Measurements from ENCODE around the gene PARVB.

Gene PARVB

DNA sequence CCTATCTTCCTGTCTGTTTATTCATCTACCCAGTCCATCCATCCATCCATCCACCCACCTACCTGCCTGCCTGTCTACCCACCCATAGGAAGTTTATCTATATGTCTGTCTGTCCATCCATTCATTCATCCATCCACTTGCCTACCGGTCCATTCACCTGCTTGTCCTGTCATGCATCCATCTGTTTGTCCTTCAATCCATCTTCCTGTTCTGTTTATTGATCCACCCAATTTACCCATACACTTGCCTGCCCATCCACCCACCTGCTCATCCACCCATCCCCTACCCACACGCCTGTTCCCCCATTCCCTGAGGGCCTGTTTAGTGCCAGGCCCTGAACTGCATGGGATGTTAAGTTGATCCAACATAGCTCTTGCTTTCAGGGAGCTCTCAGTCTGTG lies 175.1 kb downstream of the PARVB start:
- H2BK15ac ChIP-seq (ENCODE audit: low read length) = no peak overlapping the region
- no peaks in the 10 kb centered on the region for H3K36me3 ChIP-seq (replicated peaks in 1 of 2; ENCODE audit: control insufficient read depth in 2 of 2, insufficient read depth in 2 of 2, low read length in 2 of 2)
- H3K27me3 ChIP-seq (ENCODE audit: control insufficient read depth in 3 of 3, insufficient read depth in 3 of 3, low read depth in 1 of 3, low read length in 3 of 3) = peaks cover 0 to 37% (median 0%) of the 10 kb centered on the region in 3 experiments
- H3K4me2 ChIP-seq (ENCODE audit: insufficient read depth, low read length, poor library complexity, severe bottlenecking) = no peak overlapping the region
- H3K9ac ChIP-seq (ENCODE audit: low read depth, low read length, poor library complexity) = no peak overlapping the region
- no peak overlapping the region for H3K27ac ChIP-seq (replicated peaks; ENCODE audit: low read length)
- H3K79me1 ChIP-seq (ENCODE audit: low read depth, low read length) = peaks cover 2% of the 10 kb centered on the region
- DNase-seq (ENCODE audit: low spot score) = no peak
- no peak overlapping the region for H3K4me3 ChIP-seq (ENCODE audit: low read length in 2 of 2)
- no CpG with 5 or more reads among the region's 2 CpGs for WGBS, 2 donors (ENCODE audit: extremely low coverage in 2 of 2, insufficient read length in 2 of 2, insufficient replicate concordance in 1 of 2)
- no peak overlapping the region for H3K18ac ChIP-seq (ENCODE audit: low read length)
- no peak overlapping the region for H2BK5ac ChIP-seq (ENCODE audit: low read length)
- no peak overlapping the region for H4K91ac ChIP-seq (ENCODE audit: low read depth, low read length, poor library complexity)
- H2AK5ac ChIP-seq (ENCODE audit: low read depth, low read length) = no peak overlapping the region
- H2BK120ac ChIP-seq (ENCODE audit: low read depth, low read length) = no peak overlapping the region
- H3K14ac ChIP-seq (ENCODE audit: low read length) = no peak overlapping the region
- H3K9me3 ChIP-seq (replicated peaks in 1 of 2; ENCODE audit: control insufficient read depth in 2 of 2, insufficient read depth in 1 of 2, low read depth in 1 of 2, low read length in 2 of 2) = no peaks in the 10 kb centered on the region
- no peak overlapping the region for H4K8ac ChIP-seq (ENCODE audit: low read depth, low read length)
- H3K4ac ChIP-seq (ENCODE audit: low read length) = no peak overlapping the region
- H3K23ac ChIP-seq (ENCODE audit: low read depth, low read length, poor library complexity) = peak overlapping the region; percentile 13
- H2AFZ ChIP-seq (ENCODE audit: low read length) = no peak overlapping the region
- peaks cover 0 to 2% of the 10 kb centered on the region in 2 donors for H3K4me1 ChIP-seq (ENCODE audit: control insufficient read depth in 2 of 2, insufficient read depth in 1 of 2, low read depth in 1 of 2, low read length in 2 of 2)
- H2BK12ac ChIP-seq (ENCODE audit: low read length) = no peak overlapping the region

DNA sequence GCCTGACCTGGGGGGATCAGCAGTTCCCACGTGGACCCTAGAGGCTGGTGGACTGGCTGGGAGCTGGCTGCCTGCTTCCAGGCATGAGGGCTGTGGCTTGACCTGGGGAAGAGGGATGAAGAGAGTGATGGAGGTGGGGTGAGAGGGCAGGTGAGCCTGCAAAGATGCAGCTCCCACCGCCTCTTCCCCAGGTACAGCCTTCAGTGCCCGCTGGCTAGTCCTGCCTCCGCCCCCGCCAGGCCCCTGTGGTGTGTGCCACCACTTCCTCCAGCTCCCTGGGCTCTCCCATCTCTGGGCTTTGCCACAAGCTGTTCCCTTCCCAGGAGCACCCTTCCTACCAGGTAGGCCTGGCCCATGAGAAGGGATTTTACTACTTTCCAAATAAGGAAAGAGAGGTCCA lies 175.8 kb downstream of the PARVB start:
- H3K4ac ChIP-seq (ENCODE audit: low read length) = no peak overlapping the region
- no peak overlapping the region for H3K4me3 ChIP-seq (ENCODE audit: low read length in 2 of 2)
- H3K9ac ChIP-seq (ENCODE audit: low read depth, low read length, poor library complexity) = no peak overlapping the region
- DNase-seq (ENCODE audit: low spot score) = no peak
- peak overlapping the region; percentile 81 for H2AK5ac ChIP-seq (ENCODE audit: low read depth, low read length)
- H3K27me3 ChIP-seq (ENCODE audit: control insufficient read depth in 3 of 3, insufficient read depth in 3 of 3, low read depth in 1 of 3, low read length in 3 of 3) = peaks cover 0 to 37% (median 0%) of the 10 kb centered on the region in 3 experiments
- H3K36me3 ChIP-seq (replicated peaks in 1 of 2; ENCODE audit: control insufficient read depth in 2 of 2, insufficient read depth in 2 of 2, low read length in 2 of 2) = no peaks in the 10 kb centered on the region
- peak overlapping the region; percentile 42 for H3K18ac ChIP-seq (ENCODE audit: low read length)
- no peaks in the 10 kb centered on the region for H3K9me3 ChIP-seq (replicated peaks in 1 of 2; ENCODE audit: control insufficient read depth in 2 of 2, insufficient read depth in 1 of 2, low read depth in 1 of 2, low read length in 2 of 2)
- H4K8ac ChIP-seq (ENCODE audit: low read depth, low read length) = no peak overlapping the region
- H3K79me1 ChIP-seq (ENCODE audit: low read depth, low read length) = peaks cover 2% of the 10 kb centered on the region
- no peak overlapping the region for H4K91ac ChIP-seq (ENCODE audit: low read depth, low read length, poor library complexity)
- peak overlapping the region; percentile 52 for H2BK120ac ChIP-seq (ENCODE audit: low read depth, low read length)
- no peak overlapping the region for H3K27ac ChIP-seq (replicated peaks; ENCODE audit: low read length)
- H3K14ac ChIP-seq (ENCODE audit: low read length) = no peak overlapping the region
- no peak overlapping the region for H2BK12ac ChIP-seq (ENCODE audit: low read length)
- no peak overlapping the region for H3K23ac ChIP-seq (ENCODE audit: low read depth, low read length, poor library complexity)
- WGBS, 2 donors (ENCODE audit: extremely low coverage in 2 of 2, insufficient read length in 2 of 2, insufficient replicate concordance in 1 of 2) = no CpG with 5 or more reads among the region's 5 CpGs
- H2BK15ac ChIP-seq (ENCODE audit: low read length) = peak overlapping the region; percentile 27
- H2BK5ac ChIP-seq (ENCODE audit: low read length) = no peak overlapping the region
- no peak overlapping the region for H2AFZ ChIP-seq (ENCODE audit: low read length)
- peaks cover 0 to 2% of the 10 kb centered on the region in 2 donors for H3K4me1 ChIP-seq (ENCODE audit: control insufficient read depth in 2 of 2, insufficient read depth in 1 of 2, low read depth in 1 of 2, low read length in 2 of 2)
- no peak overlapping the region for H3K4me2 ChIP-seq (ENCODE audit: insufficient read depth, low read length, poor library complexity, severe bottlenecking)

GRCh38 chr22:44200451-44200850 lies 176.3 kb downstream of the PARVB start:
- Histone ChIP-seq H3K4ac (ENCODE audit: low read length) (no peak overlapping the region), H2AK5ac (ENCODE audit: low read depth, low read length) (peak overlapping the region; percentile 81), H3K36me3 (replicated peaks in 1 of 2; ENCODE audit: control insufficient read depth in 2 of 2, insufficient read depth in 2 of 2, low read length in 2 of 2) (no peaks in the 10 kb centered on the region), H2BK15ac (ENCODE audit: low read length) (peak overlapping the region; percentile 82), H3K4me3 (ENCODE audit: low read length in 2 of 2) (no peak overlapping the region), H2BK5ac (ENCODE audit: low read length) (no peak overlapping the region), H3K27ac (replicated peaks; ENCODE audit: low read length) (no peak overlapping the region), H3K14ac (ENCODE audit: low read length) (no peak overlapping the region), H3K9me3 (replicated peaks in 1 of 2; ENCODE audit: control insufficient read depth in 2 of 2, insufficient read depth in 1 of 2, low read depth in 1 of 2, low read length in 2 of 2) (no peaks in the 10 kb centered on the region), H3K27me3 (ENCODE audit: control insufficient read depth in 3 of 3, insufficient read depth in 3 of 3, low read depth in 1 of 3, low read length in 3 of 3) (peaks cover 0 to 36% (median 0%) of the 10 kb centered on the region in 3 experiments), H3K4me2 (ENCODE audit: insufficient read depth, low read length, poor library complexity, severe bottlenecking) (no peak overlapping the region), H3K23ac (ENCODE audit: low read depth, low read length, poor library complexity) (no peak overlapping the region), H2BK12ac (ENCODE audit: low read length) (peak overlapping the region; percentile 67), H3K79me1 (ENCODE audit: low read depth, low read length) (peaks cover 2% of the 10 kb centered on the region), H2AFZ (ENCODE audit: low read length) (no peak overlapping the region), H2BK120ac (ENCODE audit: low read depth, low read length) (peak overlapping the region; percentile 52), H4K91ac (ENCODE audit: low read depth, low read length, poor library complexity) (peak overlapping the region; percentile 62), H3K4me1 (ENCODE audit: control insufficient read depth in 2 of 2, insufficient read depth in 1 of 2, low read depth in 1 of 2, low read length in 2 of 2) (peaks cover 0 to 2% of the 10 kb centered on the region in 2 donors), H4K8ac (ENCODE audit: low read depth, low read length) (no peak overlapping the region), H3K18ac (ENCODE audit: low read length) (peak overlapping the region; percentile 44), H3K9ac (ENCODE audit: low read depth, low read length, poor library complexity) (peak overlapping the region; percentile 9)
- no CpG with 5 or more reads among the region's 6 CpGs for WGBS, 2 donors (ENCODE audit: extremely low coverage in 2 of 2, insufficient read length in 2 of 2, insufficient replicate concordance in 1 of 2)
- DNase-seq (ENCODE audit: low spot score) = no peak

DNA sequence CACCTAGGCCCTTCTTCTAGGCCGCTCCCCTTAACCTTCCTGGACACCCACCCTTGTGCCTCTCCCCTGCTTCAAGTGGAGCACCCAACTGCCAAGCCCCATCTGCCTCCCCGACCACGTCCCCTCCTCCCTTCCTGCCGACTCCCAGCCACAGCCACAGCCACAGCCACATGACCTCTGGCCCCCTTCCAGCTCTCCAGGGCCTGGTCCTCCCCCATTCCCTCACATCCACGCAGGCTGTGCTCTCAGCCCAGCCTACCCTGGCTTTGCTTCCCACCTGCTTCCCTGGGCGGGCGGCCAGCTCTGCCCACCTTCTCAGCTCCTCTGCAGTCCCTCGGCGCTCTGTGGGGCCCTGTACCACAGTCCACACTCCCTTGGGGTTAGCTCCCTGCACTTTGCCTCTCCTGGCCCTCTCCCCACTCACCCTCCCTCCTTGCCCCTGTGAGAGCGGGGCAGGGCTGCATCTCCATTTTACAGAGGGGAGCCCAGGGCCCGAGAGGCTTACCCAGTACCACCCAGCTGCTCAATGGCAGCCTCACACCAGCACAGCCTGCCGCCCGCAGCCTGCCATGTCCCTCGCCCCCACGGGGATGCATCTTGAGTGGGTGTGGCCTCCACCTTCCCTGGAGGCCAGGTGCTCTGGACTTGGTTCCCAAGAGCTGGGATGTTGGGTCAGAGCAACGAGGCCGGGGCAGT lies 176.9 kb downstream of the PARVB start:
- Histone ChIP-seq H2BK5ac (ENCODE audit: low read length) (no peak overlapping the region), H3K23ac (ENCODE audit: low read depth, low read length, poor library complexity) (peak overlapping the region; percentile 40), H2BK120ac (ENCODE audit: low read depth, low read length) (no peak overlapping the region), H3K14ac (ENCODE audit: low read length) (peak overlapping the region; percentile 66), H3K4me2 (ENCODE audit: insufficient read depth, low read length, poor library complexity, severe bottlenecking) (no peak overlapping the region), H3K79me1 (ENCODE audit: low read depth, low read length) (peaks cover 2% of the 10 kb centered on the region), H2AFZ (ENCODE audit: low read length) (no peak overlapping the region), H4K8ac (ENCODE audit: low read depth, low read length) (no peak overlapping the region), H3K4me3 (ENCODE audit: low read length in 2 of 2) (no peak overlapping the region), H3K27me3 (ENCODE audit: control insufficient read depth in 3 of 3, insufficient read depth in 3 of 3, low read depth in 1 of 3, low read length in 3 of 3) (peaks cover 0 to 31% (median 0%) of the 10 kb centered on the region in 3 experiments), H3K36me3 (replicated peaks in 1 of 2; ENCODE audit: control insufficient read depth in 2 of 2, insufficient read depth in 2 of 2, low read length in 2 of 2) (no peaks in the 10 kb centered on the region), H3K4ac (ENCODE audit: low read length) (no peak overlapping the region), H2BK15ac (ENCODE audit: low read length) (peak overlapping the region; percentile 82), H4K91ac (ENCODE audit: low read depth, low read length, poor library complexity) (peak overlapping the region; percentile 62), H3K18ac (ENCODE audit: low read length) (peak overlapping the region; percentile 44), H3K4me1 (ENCODE audit: control insufficient read depth in 2 of 2, insufficient read depth in 1 of 2, low read depth in 1 of 2, low read length in 2 of 2) (peaks cover 0 to 2% of the 10 kb centered on the region in 2 donors), H3K9ac (ENCODE audit: low read depth, low read length, poor library complexity) (peak overlapping the region; percentile 46), H3K27ac (replicated peaks; ENCODE audit: low read length) (no peak overlapping the region), H2BK12ac (ENCODE audit: low read length) (peak overlapping the region; percentile 24), H2AK5ac (ENCODE audit: low read depth, low read length) (peak overlapping the region; percentile 81), H3K9me3 (replicated peaks in 1 of 2; ENCODE audit: control insufficient read depth in 2 of 2, insufficient read depth in 1 of 2, low read depth in 1 of 2, low read length in 2 of 2) (no peaks in the 10 kb centered on the region)
- no CpG with 5 or more reads among the region's 17 CpGs for WGBS, 2 donors (ENCODE audit: extremely low coverage in 2 of 2, insufficient read length in 2 of 2, insufficient replicate concordance in 1 of 2)
- DNase-seq (ENCODE audit: low spot score) = no peak

Data from neuronal stem cell (in vitro differentiated cells).